GM19193 (cell line): ENCODE measurements around the gene RPL12.
A peak's percentile ranks its signal among the peaks of the same experiment; 100 is the strongest.

Experiments used
- POLR2A ChIP-seq: IDR thresholded peaks from 4 replicates; pipeline ENCODE4 v1.6.1; 2011; ENCODE audit not compliant: insufficient read depth, insufficient read length; ENCODE audit errors: extremely low read depth

RPL12 gene

DNA sequence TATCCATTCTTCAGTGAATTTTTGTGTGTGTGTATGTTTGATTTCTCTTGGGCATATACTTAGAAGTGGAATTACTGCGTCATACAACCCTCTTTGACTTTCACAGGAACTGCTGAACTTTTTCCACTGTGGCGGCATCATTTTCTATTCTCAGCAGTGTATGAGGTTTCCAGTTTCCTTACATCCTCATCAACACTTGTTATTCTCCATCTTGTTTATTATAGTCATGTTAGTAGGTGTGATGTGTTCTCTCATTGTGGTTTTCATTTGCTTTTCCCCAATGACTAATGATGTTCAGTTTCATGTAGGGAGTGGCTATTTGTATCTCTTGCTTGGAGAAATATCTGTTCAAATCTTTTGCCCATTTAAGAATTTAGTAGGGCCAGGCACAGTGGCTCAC is 24.4 kb downstream of the RPL12 start:
- TF ChIP-seq POLR2A = no peak

GRCh38 chr9:127424676-127424999 is 26.6 kb downstream of the RPL12 start:
- no peak for TF ChIP-seq POLR2A

DNA sequence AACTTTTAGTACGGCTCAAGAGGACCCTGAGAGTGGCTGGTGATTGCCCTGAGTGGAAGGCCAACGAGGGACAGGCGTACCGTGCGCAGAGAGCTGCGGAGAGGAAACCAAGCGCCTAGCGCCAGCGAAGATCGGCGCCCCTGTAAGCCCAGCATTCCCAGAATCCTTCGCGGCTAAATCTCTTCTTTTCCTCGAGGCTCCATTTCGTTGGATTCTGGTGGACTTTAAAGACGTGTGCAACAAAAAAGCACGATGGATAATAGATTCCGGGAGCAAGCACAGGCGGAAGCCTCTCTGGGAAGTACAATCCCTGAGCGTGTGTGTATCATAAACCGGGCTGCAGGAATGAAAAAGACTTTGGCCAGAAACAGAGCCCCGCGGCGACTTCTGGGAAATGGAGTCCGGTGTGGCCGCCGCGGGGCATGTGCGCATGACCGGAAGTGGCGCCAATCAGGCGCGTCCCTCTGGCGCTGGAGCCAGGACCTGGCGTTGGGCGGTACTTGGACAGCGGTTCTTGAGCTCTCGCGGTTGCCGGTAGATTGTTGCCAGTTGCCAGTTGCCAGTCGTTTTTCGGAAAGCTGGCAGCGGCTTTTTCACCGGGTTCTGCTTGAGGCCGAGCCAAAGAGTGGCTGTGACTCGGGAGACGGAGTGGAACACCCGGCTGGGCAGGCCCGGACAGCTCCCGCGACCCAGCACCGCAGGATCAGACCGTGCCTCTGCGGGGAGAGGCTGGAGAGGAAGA is 27.1 kb downstream of the RPL12 start, which contains the start of gene ZNF79:
ZNF79 (plus strand) TSS at position 449 of the 742 bp plus-strand sequence. CDS start 406 bp downstream, outside the sequence.
- TF ChIP-seq POLR2A = peak; percentile 88

DNA sequence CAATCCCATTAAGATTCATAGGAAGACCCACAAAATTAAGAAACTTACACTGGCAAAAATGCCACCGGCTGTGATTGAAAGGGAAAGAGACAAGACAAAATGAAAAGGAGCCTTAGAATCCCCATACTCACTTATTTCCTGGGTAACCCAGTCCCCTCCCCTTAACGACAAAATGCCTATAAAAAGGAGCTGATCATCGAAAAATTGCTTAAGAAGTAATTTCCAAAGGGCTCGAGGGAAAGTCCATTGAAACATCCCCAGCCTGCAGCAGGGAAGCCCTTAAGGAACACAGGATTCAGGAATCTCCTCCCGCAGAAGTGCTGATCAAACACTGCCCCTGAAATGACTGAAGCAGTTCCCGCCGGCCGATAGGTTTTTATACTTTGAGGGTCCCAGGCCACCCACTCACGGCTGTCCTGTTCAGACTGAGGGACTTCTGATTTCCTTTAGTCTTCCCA is 27.7 kb downstream of the RPL12 start:
- no peak for TF ChIP-seq POLR2A

GRCh38 chr9:127422787-127423186 is 28.4 kb downstream of the RPL12 start:
- TF ChIP-seq POLR2A = no peak

- TF ChIP-seq POLR2A = no peak
These were observed 28.9 kb downstream of the RPL12 start for GRCh38 chr9:127422133-127422782.

DNA sequence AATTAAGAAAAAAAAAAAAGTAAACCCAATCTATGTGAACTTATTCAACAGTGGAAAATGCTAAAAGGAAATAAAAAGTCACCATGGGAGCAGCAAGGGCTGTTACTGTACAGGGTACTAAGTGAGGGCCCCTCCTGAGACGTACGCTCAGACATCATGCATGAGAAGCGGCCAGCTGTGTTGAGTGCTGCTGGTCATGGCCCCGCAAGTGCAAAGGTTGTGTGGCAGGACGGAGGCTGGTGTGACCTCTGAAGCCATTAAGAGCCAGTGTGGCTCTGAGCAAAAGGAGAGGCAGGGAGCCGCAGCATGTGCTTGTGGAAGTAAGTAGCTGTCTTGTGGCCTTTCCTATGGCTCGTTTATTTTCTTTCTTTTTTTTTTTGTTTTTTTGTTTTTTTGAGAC is 30.1 kb downstream of the RPL12 start:
- TF ChIP-seq POLR2A = no peak

GRCh38 chr9:127419348-127419747 is 31.9 kb downstream of the RPL12 start:
- no peak for TF ChIP-seq POLR2A

DNA sequence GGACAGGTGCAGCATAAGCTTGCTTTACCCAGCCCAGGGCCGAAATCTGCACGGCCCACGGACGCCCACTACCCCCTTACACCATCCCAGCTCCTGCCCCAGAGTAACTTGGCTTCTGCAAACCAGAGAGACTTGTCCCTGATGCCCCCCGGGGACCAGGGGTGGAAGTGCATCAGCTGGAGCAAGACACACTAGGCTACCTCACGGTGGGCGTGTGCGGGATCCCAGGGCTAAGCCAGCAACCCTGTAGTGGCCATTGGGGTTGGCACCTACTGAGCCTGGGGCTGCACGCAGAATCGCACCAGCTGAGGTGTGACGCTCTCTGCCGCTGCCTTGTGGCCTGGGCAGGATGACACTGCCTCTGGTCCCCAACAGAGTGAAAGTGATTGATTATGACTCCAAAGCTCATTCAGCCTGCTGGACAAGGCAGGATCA is 33.2 kb downstream of the RPL12 start:
- TF ChIP-seq POLR2A = no peak

- no peak for TF ChIP-seq POLR2A
These were observed 33.8 kb downstream of the RPL12 start for GRCh38 chr9:127417131-127418036.

GRCh38 chr9:127415657-127416056 is 35.5 kb downstream of the RPL12 start:
- no peak for TF ChIP-seq POLR2A

DNA sequence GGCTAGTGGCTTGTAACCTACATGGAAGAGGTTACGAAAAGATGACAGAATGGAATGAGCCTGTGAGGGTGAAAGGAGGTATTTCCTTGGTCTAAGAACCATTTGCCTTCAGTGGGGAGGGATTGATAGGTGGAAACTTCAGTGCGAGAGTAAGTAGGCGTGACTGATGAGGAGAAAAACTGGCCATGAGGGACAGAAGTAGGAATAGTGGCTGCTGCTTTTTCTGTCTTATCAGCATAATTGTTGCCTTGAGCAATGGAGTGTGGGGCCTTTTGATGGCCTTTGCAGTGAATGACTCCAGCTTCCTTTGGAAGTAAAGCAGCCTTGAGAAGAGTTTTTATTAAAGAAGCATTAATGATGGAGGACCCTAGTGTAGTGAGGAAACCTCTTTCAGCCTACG is 36.1 kb downstream of the RPL12 start:
- no peak for TF ChIP-seq POLR2A

GRCh38 chr9:127411122-127411521 is 40.1 kb downstream of the RPL12 start:
- TF ChIP-seq POLR2A = no peak

GRCh38 chr9:127407492-127407843 is 43.7 kb downstream of the RPL12 start:
- TF ChIP-seq POLR2A = no peak

DNA sequence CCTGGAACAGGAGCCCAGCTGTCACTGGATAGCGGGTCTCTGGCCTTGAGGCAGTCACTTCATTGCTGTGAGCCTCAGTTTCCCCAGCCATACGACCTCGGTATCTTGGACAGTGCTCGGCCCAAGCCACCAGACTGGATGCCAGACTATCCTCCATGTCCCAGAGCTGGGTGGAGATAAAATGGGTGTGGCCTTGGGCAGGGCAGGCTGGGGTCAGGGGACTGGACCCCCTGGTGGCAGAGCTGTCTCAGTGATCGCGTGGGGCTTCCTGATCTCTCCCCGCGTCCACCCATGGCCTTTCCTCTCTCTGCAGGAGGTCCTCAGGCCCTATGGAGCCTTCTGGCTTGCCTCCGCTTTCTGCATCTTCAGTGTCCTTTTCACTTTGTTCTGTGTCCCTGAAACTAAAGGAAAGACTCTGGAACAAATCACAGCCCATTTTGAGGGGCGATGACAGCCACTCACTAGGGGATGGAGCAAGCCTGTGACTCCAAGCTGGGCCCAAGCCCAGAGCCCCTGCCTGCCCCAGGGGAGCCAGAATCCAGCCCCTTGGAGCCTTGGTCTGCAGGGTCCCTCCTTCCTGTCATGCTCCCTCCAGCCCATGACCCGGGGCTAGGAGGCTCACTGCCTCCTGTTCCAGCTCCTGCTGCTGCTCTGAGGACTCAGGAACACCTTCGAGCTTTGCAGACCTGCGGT is 44.3 kb downstream of the RPL12 start:
- no peak for TF ChIP-seq POLR2A
